IPS-18a (cell line): ENCODE data around the gene MTF1.
"Not testable (repeated sequence)": the region's sequence is repeated elsewhere in the genome, so short reads cannot be mapped to it uniquely, and the experiment has no call there.

ENCODE experiments used
- H3K27ac ChIP-seq: one replicate; pipeline ENCODE4 v1.5.1; 2013; ENCODE audit warnings: low read length
- H3K27me3 ChIP-seq: one replicate; pipeline ENCODE4 v1.6.1; 2013; ENCODE audit warnings: mild to moderate bottlenecking, low read length; ENCODE audit not compliant: control insufficient read depth, insufficient read depth
- H3K36me3 ChIP-seq: one replicate; pipeline ENCODE4 v1.6.1; 2013; ENCODE audit warnings: low read depth, low read length; ENCODE audit not compliant: control insufficient read depth
- H3K4me1 ChIP-seq: one replicate; pipeline ENCODE4 v1.6.1; 2013; ENCODE audit warnings: low read depth, low read length; ENCODE audit not compliant: control insufficient read depth
- H3K4me3 ChIP-seq: one replicate; pipeline ENCODE4 v1.5.1; 2013; ENCODE audit warnings: low read length
- H3K9ac ChIP-seq: one replicate; pipeline ENCODE4 v1.6.1; 2013; ENCODE audit warnings: mild to moderate bottlenecking, low read length, moderate library complexity
- H3K9me3 ChIP-seq: one replicate; pipeline ENCODE4 v1.6.1; 2013; ENCODE audit warnings: low read depth, low read length; ENCODE audit not compliant: control insufficient read depth

Gene MTF1

GRCh38 chr1:37859507-37860345 lies at the start of gene MTF1:
Gene MTF1, minus strand, starts transcription at chr1:37859592. Its CDS starts 1,934 bp downstream, at chr1:37857658.
- peak within 1 kb of the TSS; percentile 88 for H3K4me3 ChIP-seq
- H3K27ac ChIP-seq, result peak within 1 kb of the TSS; percentile 52
- no peaks in the 10 kb centered on the region for H3K4me1 ChIP-seq
- no peaks in the 10 kb centered on the region for H3K9me3 ChIP-seq
- no peaks in the 10 kb centered on the region for H3K27me3 ChIP-seq
- peak within 1 kb of the TSS; percentile 84 for H3K9ac ChIP-seq
- H3K36me3 ChIP-seq, result peaks cover 27% of the 10 kb centered on the region

GRCh38 chr1:37908531-37908930 lies 49.1 kb upstream of the MTF1 start:
- H3K27ac ChIP-seq, H3K4me3 ChIP-seq, H3K27me3 ChIP-seq, H3K9ac ChIP-seq, H3K36me3 ChIP-seq, H3K9me3 ChIP-seq, H3K4me1 ChIP-seq: not testable (repeated sequence)

- H3K36me3 ChIP-seq, result not testable (repeated sequence)
Measured at GRCh38 chr1:37907416-37908125, 48.2 kb upstream of the MTF1 start.

GRCh38 chr1:37906591-37906990 lies 47.2 kb upstream of the MTF1 start:
- not testable (repeated sequence) for H3K9ac ChIP-seq, H3K27me3 ChIP-seq, H3K27ac ChIP-seq, H3K9me3 ChIP-seq, H3K4me1 ChIP-seq, H3K4me3 ChIP-seq, H3K36me3 ChIP-seq

More at GRCh38 chr1:37907416-37908125, 48.2 kb upstream of the MTF1 start:
- H3K27me3 ChIP-seq, H3K9me3 ChIP-seq, H3K9ac ChIP-seq, H3K4me3 ChIP-seq, H3K4me1 ChIP-seq, H3K27ac ChIP-seq: not testable (repeated sequence)

GRCh38 chr1:37905727-37906126 lies 46.3 kb upstream of the MTF1 start:
- H3K9ac ChIP-seq, result no peak overlapping the region
- H3K4me3 ChIP-seq, result no peak overlapping the region
- no peaks in the 10 kb centered on the region for H3K27me3 ChIP-seq
- peaks cover 7% of the 10 kb centered on the region for H3K9me3 ChIP-seq
- H3K4me1 ChIP-seq, result no peaks in the 10 kb centered on the region
- no peak overlapping the region for H3K27ac ChIP-seq
- H3K36me3 ChIP-seq, result no peaks in the 10 kb centered on the region

GRCh38 chr1:37903921-37904320 lies 44.5 kb upstream of the MTF1 start:
- H3K9ac ChIP-seq, H3K27me3 ChIP-seq, H3K27ac ChIP-seq, H3K4me1 ChIP-seq, H3K9me3 ChIP-seq, H3K36me3 ChIP-seq, H3K4me3 ChIP-seq: not testable (repeated sequence)

- Histone ChIP-seq H3K4me1 (no peaks in the 10 kb centered on the region), H3K9ac (no peak overlapping the region), H3K4me3 (no peak overlapping the region), H3K36me3 (no peaks in the 10 kb centered on the region), H3K27ac (no peak overlapping the region), H3K27me3 (no peaks in the 10 kb centered on the region), H3K9me3 (peaks cover 7% of the 10 kb centered on the region)
Measured at GRCh38 chr1:37902983-37903382, 43.6 kb upstream of the MTF1 start.

- Histone ChIP-seq H3K4me1 (no peaks in the 10 kb centered on the region), H3K27me3 (no peaks in the 10 kb centered on the region), H3K9me3 (peaks cover 7% of the 10 kb centered on the region), H3K4me3 (no peak overlapping the region), H3K36me3 (no peaks in the 10 kb centered on the region), H3K27ac (no peak overlapping the region), H3K9ac (no peak overlapping the region)
Measured at GRCh38 chr1:37901893-37902225, 42.5 kb upstream of the MTF1 start.

- Histone ChIP-seq H3K4me1 (no peaks in the 10 kb centered on the region), H3K4me3 (no peak overlapping the region), H3K9ac (no peak overlapping the region), H3K36me3 (no peaks in the 10 kb centered on the region), H3K9me3 (peaks cover 7% of the 10 kb centered on the region), H3K27ac (no peak overlapping the region), H3K27me3 (no peaks in the 10 kb centered on the region)
Measured at GRCh38 chr1:37901191-37901892, 42.0 kb upstream of the MTF1 start.

GRCh38 chr1:37897563-37897962 lies 38.2 kb upstream of the MTF1 start:
- H3K27ac ChIP-seq, H3K36me3 ChIP-seq, H3K27me3 ChIP-seq, H3K9me3 ChIP-seq, H3K4me3 ChIP-seq, H3K9ac ChIP-seq, H3K4me1 ChIP-seq: not testable (repeated sequence)

GRCh38 chr1:37893673-37894072 lies 34.3 kb upstream of the MTF1 start:
- H3K9ac ChIP-seq, result no peak overlapping the region
- no peaks in the 10 kb centered on the region for H3K27me3 ChIP-seq

More at GRCh38 chr1:37893673-37894072, 34.3 kb upstream of the MTF1 start:
- Histone ChIP-seq H3K36me3 (peaks cover 8% of the 10 kb centered on the region), H3K4me3 (no peak overlapping the region), H3K27ac (no peak overlapping the region), H3K4me1 (no peaks in the 10 kb centered on the region), H3K9me3 (no peaks in the 10 kb centered on the region)
